Hematopoietic multipotent progenitor cell treated with erythropoietin and hydrocortisone succinate and interleukin-3 and kit ligand, for 8 days (in vitro differentiated cells): ENCODE measurements around the gene PHF21A.

ENCODE experiments used
- DNase-seq: peaks from one replicate; pipeline ENCODE4 v3.0.0-alpha.2; 2015

The PHF21A gene

DNA sequence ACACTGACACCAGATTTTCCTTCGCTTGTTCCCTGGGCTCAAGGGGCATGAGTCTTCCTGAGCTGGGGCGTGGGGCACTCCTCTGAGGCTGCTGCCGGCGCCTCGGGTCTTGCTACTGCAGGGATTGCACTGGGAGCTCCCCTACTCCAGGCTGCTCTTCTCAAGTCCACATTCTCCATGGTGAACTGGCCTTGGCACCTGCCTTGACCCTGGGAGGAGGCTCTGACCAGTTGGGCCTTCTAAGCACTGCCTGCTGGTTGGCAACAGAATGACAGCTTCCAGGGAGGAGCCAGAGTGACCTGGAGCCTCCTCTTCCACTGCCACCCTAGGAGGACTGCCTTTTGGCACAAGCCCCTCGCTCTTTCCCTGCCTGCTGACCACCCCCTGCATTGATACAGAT is 223.7 kb downstream of the PHF21A start:
- DNase-seq = no peak

GRCh38 chr11:45896422-45896984 is 224.8 kb downstream of the PHF21A start:
- DNase-seq = no peak

- no peak for DNase-seq
Measured at GRCh38 chr11:45895553-45896259, 225.5 kb downstream of the PHF21A start.

GRCh38 chr11:45894555-45895247 is 226.6 kb downstream of the PHF21A start:
- DNase-seq = no peak

DNA sequence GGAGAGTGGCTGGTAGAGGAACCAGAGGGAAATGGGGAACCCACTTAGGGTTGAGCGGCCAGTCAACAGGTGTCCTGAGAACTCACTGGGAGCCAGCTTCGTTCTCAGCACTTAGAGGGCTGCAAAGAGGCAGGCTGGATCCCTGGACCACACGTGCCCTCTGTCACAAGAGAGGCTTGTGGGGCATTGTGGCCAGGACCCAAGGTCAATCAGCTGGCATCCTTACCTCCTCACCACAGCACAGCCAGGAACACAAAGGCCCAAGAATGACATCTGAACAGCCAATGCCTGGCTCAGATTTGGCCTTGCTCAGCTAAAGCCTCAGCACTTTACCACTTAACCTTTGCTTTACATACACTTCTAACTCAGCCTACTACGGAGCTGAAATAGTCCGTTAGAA is 228.4 kb downstream of the PHF21A start:
- no peak for DNase-seq

GRCh38 chr11:45890886-45891550 is 230.2 kb downstream of the PHF21A start:
- DNase-seq = no peak

DNA sequence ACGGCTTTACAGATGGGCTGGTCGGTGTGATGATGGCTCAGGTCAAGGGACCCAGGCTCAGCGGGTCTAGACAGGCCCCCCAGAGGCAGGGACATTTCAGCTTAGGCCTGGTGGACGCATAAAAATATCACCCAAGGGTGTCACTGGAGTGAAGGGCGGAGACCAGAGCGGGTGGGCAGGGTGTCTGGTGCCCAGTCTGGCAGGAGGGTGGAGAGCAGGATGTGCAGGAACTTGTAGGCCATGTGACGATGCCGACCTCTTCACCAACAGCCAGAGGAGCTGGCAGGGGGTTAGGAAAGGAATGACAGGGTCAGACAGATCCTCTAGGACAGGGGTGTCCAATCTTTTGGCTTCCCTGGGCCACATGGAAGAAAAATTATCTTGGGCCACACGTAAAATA is 231.3 kb downstream of the PHF21A start:
- DNase-seq = no peak

DNA sequence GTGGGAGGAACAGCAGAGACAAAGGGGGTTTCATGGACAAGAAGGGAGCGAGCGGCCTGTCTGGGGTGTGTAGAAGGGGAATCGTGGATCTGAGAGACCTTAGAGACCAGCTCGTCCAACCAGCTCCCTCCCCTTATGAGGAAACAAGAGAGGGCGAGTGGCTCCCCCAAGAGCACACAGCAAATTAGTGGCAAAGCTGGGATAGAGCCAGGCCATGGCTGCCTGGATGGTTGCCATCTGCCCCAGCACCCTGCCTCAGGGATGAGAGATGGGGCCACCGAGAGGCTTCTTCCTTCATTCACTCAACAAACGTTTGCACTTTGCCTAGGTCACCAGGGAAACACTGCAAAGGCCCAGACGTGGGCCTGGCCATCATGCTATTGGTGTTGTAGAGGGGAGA is 231.7 kb downstream of the PHF21A start:
- no peak for DNase-seq

- DNase-seq = no peak
Measured at GRCh38 chr11:45887587-45887986, 233.7 kb downstream of the PHF21A start.

- DNase-seq = no peak
Measured at GRCh38 chr11:45886816-45887520, 234.3 kb downstream of the PHF21A start.

- DNase-seq = no peak
Measured at GRCh38 chr11:45885921-45886721, 235.1 kb downstream of the PHF21A start.

- DNase-seq = peak; percentile 46
Measured at GRCh38 chr11:45885274-45885920, 235.9 kb downstream of the PHF21A start, which contains the start of gene MAPK8IP1. Gene MAPK8IP1, plus strand, starts transcription at chr11:45885651. Its CDS starts 170 bp downstream, at chr11:45885821.

GRCh38 chr11:45884596-45885185 is 236.6 kb downstream of the PHF21A start:
- DNase-seq = no peak
